BE2C (cell line): ENCODE results near the gene IL21R.

Experiments used
- DNase-seq: peaks from one replicate; pipeline ENCODE4 v3.0.0-alpha.2; 2020
- H3K27me3 ChIP-seq: fragments of 250-450 bp; sonication (Bioruptor Pico); 2 replicates; pipeline ENCODE4 v1.5.1; 2020; ENCODE audit warnings: mild to moderate bottlenecking
- H3K36me3 ChIP-seq: fragments of 250-450 bp; sonication (Bioruptor Pico); 2 replicates; pipeline ENCODE4 v1.5.1; 2020; ENCODE audit warnings: mild to moderate bottlenecking
- H3K4me1 ChIP-seq: fragments of 250-450 bp; sonication (Bioruptor Pico); 2 replicates; pipeline ENCODE4 v1.5.1; 2020
- H3K4me3 ChIP-seq: 2 replicates; pipeline ENCODE4 v1.5.1; 2011; ENCODE audit warnings: low read depth, low read length
- H3K9me3 ChIP-seq: fragments of 250-450 bp; sonication (Bioruptor Pico); 2 replicates; pipeline ENCODE4 v1.5.1; 2020
- CTCF ChIP-seq: IDR thresholded peaks from 2 replicates; pipeline ENCODE4 v1.5.1; 2012; ENCODE audit warnings: mild to moderate bottlenecking, low read depth, low read length

IL21R gene

GRCh38 chr16:27370318-27370717 is 31.7 kb upstream of the IL21R start:
- no peaks in the 10 kb centered on the region for H3K36me3 ChIP-seq
- H3K4me1 ChIP-seq, result no peaks in the 10 kb centered on the region
- TF ChIP-seq CTCF, result no peak
- H3K9me3 ChIP-seq, result no peaks in the 10 kb centered on the region
- no peak overlapping the region for H3K4me3 ChIP-seq
- no peaks in the 10 kb centered on the region for H3K27me3 ChIP-seq
- DNase-seq, result no peak

GRCh38 chr16:27373312-27373711 is 28.7 kb upstream of the IL21R start:
- no peak for DNase-seq
- Histone ChIP-seq H3K9me3 (no peaks in the 10 kb centered on the region), H3K4me3 (no peak overlapping the region), H3K4me1 (no peaks in the 10 kb centered on the region), H3K27me3 (no peaks in the 10 kb centered on the region), H3K36me3 (no peaks in the 10 kb centered on the region)
- no peak for TF ChIP-seq CTCF

- no peak for DNase-seq
- TF ChIP-seq CTCF, result no peak
- Histone ChIP-seq H3K27me3 (no peaks in the 10 kb centered on the region), H3K36me3 (no peaks in the 10 kb centered on the region), H3K9me3 (no peaks in the 10 kb centered on the region), H3K4me3 (no peak overlapping the region), H3K4me1 (no peaks in the 10 kb centered on the region)
Observed at GRCh38 chr16:27374221-27374803, 27.7 kb upstream of the IL21R start.

GRCh38 chr16:27374804-27375425 is 27.1 kb upstream of the IL21R start:
- TF ChIP-seq CTCF, result peak; percentile 58
- no peaks in the 10 kb centered on the region for H3K4me1 ChIP-seq
- H3K36me3 ChIP-seq, result no peaks in the 10 kb centered on the region
- H3K27me3 ChIP-seq, result no peaks in the 10 kb centered on the region
- DNase-seq, result peak; percentile 82
- H3K4me3 ChIP-seq, result no peak overlapping the region
- H3K9me3 ChIP-seq, result no peaks in the 10 kb centered on the region

GRCh38 chr16:27377666-27378485 is 24.1 kb upstream of the IL21R start:
- TF ChIP-seq CTCF, result no peak
- no peak overlapping the region for H3K4me3 ChIP-seq
- H3K36me3 ChIP-seq, result no peaks in the 10 kb centered on the region
- H3K9me3 ChIP-seq, result no peaks in the 10 kb centered on the region
- DNase-seq, result no peak
- no peaks in the 10 kb centered on the region for H3K27me3 ChIP-seq
- H3K4me1 ChIP-seq, result no peaks in the 10 kb centered on the region
